Spleen (tissue), 7 donors: ENCODE results near the gene HK3.
"Not testable (repeated sequence)": the region's sequence is repeated elsewhere in the genome, so short reads cannot be mapped to it uniquely, and the experiment has no call there.

ENCODE experiments used
- POLR2AphosphoS5 ChIP-seq, 3 donors: sonication (generic); formaldehyde crosslinking; IDR thresholded peaks; one replicate each; pipeline ENCODE4 v1.5.1; 2017; ENCODE audit warnings: antibody characterized with exemption in 3 of 3
- TF ChIP-seq, protein P1 (sequence below), 11 experiments: fragments of 200-600 bp in 7 of 11; fragments of 450-650 bp in 4 of 11; sonication (generic) in 4 of 11; IDR thresholded peaks in 8 of 11; conservative IDR thresholded peaks in 3 of 11; 1 replicate in 7 of 11; 2 replicates in 4 of 11; pipeline versions ENCODE4 v1.4.0 to v1.8.0; 2016 to 2021; ENCODE audit warnings: antibody characterized with exemption in 11 of 11, inconsistent platforms in 4 of 11, mild to moderate bottlenecking in 1 of 11
- donor health status: DM: no; HTN: no; CAD: no; lungs with moderate emphysema.
- donor health status: DM: no; HTN: no; CAD: no.
- donor health status: DM: no; HTN: no; CAD: no.

DNA sequence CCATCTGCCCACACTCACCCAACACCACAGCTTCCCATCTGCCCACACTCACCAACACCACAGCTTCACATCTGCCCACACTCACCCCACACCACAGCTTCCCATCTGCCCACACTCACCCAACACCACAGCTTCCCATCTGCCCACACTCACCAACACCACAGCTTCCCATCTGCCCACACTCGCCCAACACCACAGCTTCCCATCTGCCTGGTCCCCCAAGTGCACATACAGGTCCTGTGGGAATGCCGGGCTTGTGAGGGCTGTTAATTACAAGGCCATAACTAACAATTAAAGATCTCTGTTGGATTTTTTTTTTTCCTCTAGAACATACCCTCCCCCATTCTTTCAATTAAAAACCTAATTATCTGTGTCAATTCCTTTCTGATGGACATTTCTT is 26.1 kb downstream of the HK3 start:
- TF ChIP-seq, protein P1, sequence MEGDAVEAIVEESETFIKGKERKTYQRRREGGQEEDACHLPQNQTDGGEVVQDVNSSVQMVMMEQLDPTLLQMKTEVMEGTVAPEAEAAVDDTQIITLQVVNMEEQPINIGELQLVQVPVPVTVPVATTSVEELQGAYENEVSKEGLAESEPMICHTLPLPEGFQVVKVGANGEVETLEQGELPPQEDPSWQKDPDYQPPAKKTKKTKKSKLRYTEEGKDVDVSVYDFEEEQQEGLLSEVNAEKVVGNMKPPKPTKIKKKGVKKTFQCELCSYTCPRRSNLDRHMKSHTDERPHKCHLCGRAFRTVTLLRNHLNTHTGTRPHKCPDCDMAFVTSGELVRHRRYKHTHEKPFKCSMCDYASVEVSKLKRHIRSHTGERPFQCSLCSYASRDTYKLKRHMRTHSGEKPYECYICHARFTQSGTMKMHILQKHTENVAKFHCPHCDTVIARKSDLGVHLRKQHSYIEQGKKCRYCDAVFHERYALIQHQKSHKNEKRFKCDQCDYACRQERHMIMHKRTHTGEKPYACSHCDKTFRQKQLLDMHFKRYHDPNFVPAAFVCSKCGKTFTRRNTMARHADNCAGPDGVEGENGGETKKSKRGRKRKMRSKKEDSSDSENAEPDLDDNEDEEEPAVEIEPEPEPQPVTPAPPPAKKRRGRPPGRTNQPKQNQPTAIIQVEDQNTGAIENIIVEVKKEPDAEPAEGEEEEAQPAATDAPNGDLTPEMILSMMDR (IDR thresholded peaks at IDR 0.05 in 8 of 11, conservative IDR thresholded peaks at IDR 0.05 in 3 of 11): not testable (repeated sequence)
- not testable (repeated sequence) for TF ChIP-seq POLR2AphosphoS5 (IDR thresholded peaks at IDR 0.05)
